Measurements from ENCODE around the gene TTC32.

Gene TTC32

DNA sequence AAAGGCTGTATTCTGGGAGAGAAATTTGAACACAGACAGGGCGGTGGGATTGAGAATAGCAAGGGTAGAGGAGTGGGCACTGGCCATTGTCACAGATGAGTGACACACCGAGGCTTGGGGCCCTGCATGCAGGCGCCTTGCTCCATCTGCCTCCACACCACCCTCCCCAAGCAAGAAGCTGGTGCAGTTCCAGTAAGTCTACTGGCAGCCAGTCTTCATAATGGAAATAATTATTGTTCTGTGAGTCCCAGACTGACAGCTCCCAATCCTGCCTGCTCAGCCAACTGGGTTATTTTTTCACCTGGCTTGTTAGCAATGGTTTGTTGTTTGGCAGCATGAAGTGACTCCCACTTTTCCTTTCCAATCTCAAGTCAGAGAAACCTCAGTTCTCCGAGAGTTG, 13.0 kb downstream of the TTC32 start:
- no peak for TF ChIP-seq EZH2 (IDR thresholded peaks at IDR 0.05; ENCODE audit: borderline replicate concordance, low read length)
- TF ChIP-seq, protein P1, sequence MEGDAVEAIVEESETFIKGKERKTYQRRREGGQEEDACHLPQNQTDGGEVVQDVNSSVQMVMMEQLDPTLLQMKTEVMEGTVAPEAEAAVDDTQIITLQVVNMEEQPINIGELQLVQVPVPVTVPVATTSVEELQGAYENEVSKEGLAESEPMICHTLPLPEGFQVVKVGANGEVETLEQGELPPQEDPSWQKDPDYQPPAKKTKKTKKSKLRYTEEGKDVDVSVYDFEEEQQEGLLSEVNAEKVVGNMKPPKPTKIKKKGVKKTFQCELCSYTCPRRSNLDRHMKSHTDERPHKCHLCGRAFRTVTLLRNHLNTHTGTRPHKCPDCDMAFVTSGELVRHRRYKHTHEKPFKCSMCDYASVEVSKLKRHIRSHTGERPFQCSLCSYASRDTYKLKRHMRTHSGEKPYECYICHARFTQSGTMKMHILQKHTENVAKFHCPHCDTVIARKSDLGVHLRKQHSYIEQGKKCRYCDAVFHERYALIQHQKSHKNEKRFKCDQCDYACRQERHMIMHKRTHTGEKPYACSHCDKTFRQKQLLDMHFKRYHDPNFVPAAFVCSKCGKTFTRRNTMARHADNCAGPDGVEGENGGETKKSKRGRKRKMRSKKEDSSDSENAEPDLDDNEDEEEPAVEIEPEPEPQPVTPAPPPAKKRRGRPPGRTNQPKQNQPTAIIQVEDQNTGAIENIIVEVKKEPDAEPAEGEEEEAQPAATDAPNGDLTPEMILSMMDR (IDR thresholded peaks at IDR 0.05; ENCODE audit: low read length) = no peak
- no peaks in the 10 kb centered on the region for H3F3A ChIP-seq (ENCODE audit: insufficient read depth, low read length)
- H3K36me3 ChIP-seq (ENCODE audit: insufficient read depth, low read length) = peaks cover 4% of the 10 kb centered on the region; the same call in 1 of the 2 replicates
- H3K9ac ChIP-seq (ENCODE audit: low read length) = no peak overlapping the region
- H3K4me2 ChIP-seq (ENCODE audit: low read length) = no peak overlapping the region
- H3K4me3 ChIP-seq (ENCODE audit: low read depth, low read length, poor library complexity, severe bottlenecking) = no peak overlapping the region
- H3K9me2 ChIP-seq (ENCODE audit: low read depth, low read length) = no peaks in the 10 kb centered on the region
- H3K79me2 ChIP-seq (ENCODE audit: insufficient read depth, low read length) = no peaks in the 10 kb centered on the region
- no peaks in the 10 kb centered on the region for H3K4me1 ChIP-seq (ENCODE audit: insufficient read depth, low read length, severe bottlenecking)
- H3K27me3 ChIP-seq (ENCODE audit: insufficient read depth, low read length) = no peaks in the 10 kb centered on the region
- no peak overlapping the region for H2AFZ ChIP-seq (ENCODE audit: low read length)
- no peaks in the 10 kb centered on the region for H4K20me1 ChIP-seq (ENCODE audit: insufficient read depth, low read length)
- no peak overlapping the region for H3K27ac ChIP-seq (ENCODE audit: low read depth, low read length, poor library complexity, severe bottlenecking)
- no peaks in the 10 kb centered on the region for H3K9me3 ChIP-seq (ENCODE audit: low read length)

- Histone ChIP-seq H3K9me2 (ENCODE audit: low read depth, low read length) (no peaks in the 10 kb centered on the region), H3F3A (ENCODE audit: insufficient read depth, low read length) (no peaks in the 10 kb centered on the region), H4K20me1 (ENCODE audit: insufficient read depth, low read length) (no peaks in the 10 kb centered on the region), H3K27me3 (ENCODE audit: insufficient read depth, low read length) (no peaks in the 10 kb centered on the region), H2AFZ (ENCODE audit: low read length) (no peak overlapping the region), H3K9me3 (ENCODE audit: low read length) (no peaks in the 10 kb centered on the region), H3K4me1 (ENCODE audit: insufficient read depth, low read length, severe bottlenecking) (no peaks in the 10 kb centered on the region), H3K27ac (ENCODE audit: low read depth, low read length, poor library complexity, severe bottlenecking) (no peak overlapping the region), H3K9ac (ENCODE audit: low read length) (no peak overlapping the region), H3K4me3 (ENCODE audit: low read depth, low read length, poor library complexity, severe bottlenecking) (no peak overlapping the region), H3K79me2 (ENCODE audit: insufficient read depth, low read length) (no peaks in the 10 kb centered on the region), H3K36me3 (ENCODE audit: insufficient read depth, low read length) (no peaks in the 10 kb centered on the region; the same call in 1 of the 2 replicates), H3K4me2 (ENCODE audit: low read length) (no peak overlapping the region)
- no peak for TF ChIP-seq EZH2 (IDR thresholded peaks at IDR 0.05; ENCODE audit: borderline replicate concordance, low read length)
- TF ChIP-seq, protein P1 (IDR thresholded peaks at IDR 0.05; ENCODE audit: low read length) = no peak
Measured at GRCh38 chr2:19887510-19887909, 14.3 kb downstream of the TTC32 start.

- no peaks in the 10 kb centered on the region for H3K36me3 ChIP-seq (ENCODE audit: insufficient read depth, low read length)
- H4K20me1 ChIP-seq (ENCODE audit: insufficient read depth, low read length) = no peaks in the 10 kb centered on the region
- H3K9me2 ChIP-seq (ENCODE audit: low read depth, low read length) = no peaks in the 10 kb centered on the region
- no peak for TF ChIP-seq EZH2 (IDR thresholded peaks at IDR 0.05; ENCODE audit: borderline replicate concordance, low read length)
- TF ChIP-seq, protein P1 (IDR thresholded peaks at IDR 0.05; ENCODE audit: low read length) = no peak
- no peaks in the 10 kb centered on the region for H3K9me3 ChIP-seq (ENCODE audit: low read length)
- no peak overlapping the region for H3K9ac ChIP-seq (ENCODE audit: low read length)
- no peaks in the 10 kb centered on the region for H3K79me2 ChIP-seq (ENCODE audit: insufficient read depth, low read length)
- H3K27me3 ChIP-seq (ENCODE audit: insufficient read depth, low read length) = no peaks in the 10 kb centered on the region
- no peak overlapping the region for H2AFZ ChIP-seq (ENCODE audit: low read length)
- H3K27ac ChIP-seq (ENCODE audit: low read depth, low read length, poor library complexity, severe bottlenecking) = no peak overlapping the region
- no peak overlapping the region for H3K4me3 ChIP-seq (ENCODE audit: low read depth, low read length, poor library complexity, severe bottlenecking)
- no peaks in the 10 kb centered on the region for H3F3A ChIP-seq (ENCODE audit: insufficient read depth, low read length)
- no peaks in the 10 kb centered on the region for H3K4me1 ChIP-seq (ENCODE audit: insufficient read depth, low read length, severe bottlenecking)
- no peak overlapping the region for H3K4me2 ChIP-seq (ENCODE audit: low read length)
Measured at GRCh38 chr2:19886261-19886660, 15.5 kb downstream of the TTC32 start.

Measured in OCI-LY1 (cell line).